ENCODE measurements around the gene MREG. TPM values are rescaled to one million over a fixed set of nuclear protein-coding genes. Genes with fewer than 3 reads are reported as not detected.

MREG gene
- total RNA-seq, 1 donor from 2014 or later, result 11.8 TPM

DNA sequence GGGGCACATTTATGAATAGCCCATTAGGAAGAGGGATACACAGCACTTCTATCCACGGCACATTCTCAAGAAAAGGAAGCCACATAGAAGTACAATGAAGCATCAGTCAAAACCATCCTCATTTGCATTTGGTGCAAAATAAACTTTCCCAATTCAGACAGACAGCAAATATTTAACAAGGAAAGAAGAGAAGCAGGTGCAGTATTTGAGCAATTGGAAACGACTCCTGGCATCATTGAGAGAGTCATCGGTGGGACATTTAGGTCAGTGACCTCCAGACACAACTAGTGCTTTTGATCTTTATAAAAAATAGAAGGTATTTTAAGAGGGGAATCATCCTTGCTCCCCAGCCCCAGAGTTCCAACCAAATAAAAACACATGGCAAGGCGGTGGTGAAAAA is 118.0 kb downstream of the MREG start:
- no peaks in the 10 kb centered on the region for H3K9me3 ChIP-seq
- TF ChIP-seq, protein P1, sequence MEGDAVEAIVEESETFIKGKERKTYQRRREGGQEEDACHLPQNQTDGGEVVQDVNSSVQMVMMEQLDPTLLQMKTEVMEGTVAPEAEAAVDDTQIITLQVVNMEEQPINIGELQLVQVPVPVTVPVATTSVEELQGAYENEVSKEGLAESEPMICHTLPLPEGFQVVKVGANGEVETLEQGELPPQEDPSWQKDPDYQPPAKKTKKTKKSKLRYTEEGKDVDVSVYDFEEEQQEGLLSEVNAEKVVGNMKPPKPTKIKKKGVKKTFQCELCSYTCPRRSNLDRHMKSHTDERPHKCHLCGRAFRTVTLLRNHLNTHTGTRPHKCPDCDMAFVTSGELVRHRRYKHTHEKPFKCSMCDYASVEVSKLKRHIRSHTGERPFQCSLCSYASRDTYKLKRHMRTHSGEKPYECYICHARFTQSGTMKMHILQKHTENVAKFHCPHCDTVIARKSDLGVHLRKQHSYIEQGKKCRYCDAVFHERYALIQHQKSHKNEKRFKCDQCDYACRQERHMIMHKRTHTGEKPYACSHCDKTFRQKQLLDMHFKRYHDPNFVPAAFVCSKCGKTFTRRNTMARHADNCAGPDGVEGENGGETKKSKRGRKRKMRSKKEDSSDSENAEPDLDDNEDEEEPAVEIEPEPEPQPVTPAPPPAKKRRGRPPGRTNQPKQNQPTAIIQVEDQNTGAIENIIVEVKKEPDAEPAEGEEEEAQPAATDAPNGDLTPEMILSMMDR (IDR thresholded peaks at IDR 0.05), result no peak
- no peak for TF ChIP-seq POLR2A (IDR thresholded peaks at IDR 0.05)
- TF ChIP-seq POLR2AphosphoS5 (IDR thresholded peaks at IDR 0.05; ENCODE audit: insufficient read depth in 1 of 2, low read depth in 1 of 2), result no peak
- intact Hi-C loops (cut with DNase I), result no loop called here
- H3K4me3 ChIP-seq, result no peak overlapping the region
- DNase-seq (ENCODE audit: extremely low spot score in 2 of 2), result no peak
- H3K27ac ChIP-seq, result no peak overlapping the region
- no peaks in the 10 kb centered on the region for H3K27me3 ChIP-seq
- no peaks in the 10 kb centered on the region for H3K36me3 ChIP-seq
- H3K4me1 ChIP-seq, result peaks cover 15% of the 10 kb centered on the region

Other genes with a start within 250 kb of the MREG start
- 13.0 TPM for gene PECR, start 68.3 kb upstream of the MREG start, total RNA-seq
- gene TMEM169, start 68.4 kb upstream of the MREG start, total RNA-seq, result not detected
- gene XRCC5, start 95.8 kb upstream of the MREG start, total RNA-seq, result 118 TPM